Progenitor cell of endocrine pancreas (in vitro differentiated cells): ENCODE measurements around the gene ITFG2. TPM values are rescaled to one million over a fixed set of nuclear protein-coding genes. Genes with fewer than 3 reads are reported as not detected.

Experiments
- DNase-seq: peaks from one replicate; pipeline ENCODE4 v3.0.0; 2021; ENCODE audit warnings: low spot score; ENCODE audit not compliant: unreplicated experiment
- H3K27ac Mint-ChIP-seq: 2 replicates; pipeline ENCODE4 v1.8.0; 2021; ENCODE audit warnings: mild to moderate bottlenecking, moderate library complexity, mixed read lengths
- H3K27me3 Mint-ChIP-seq: 2 replicates; pipeline ENCODE4 v1.8.0; 2021; ENCODE audit warnings: mixed read lengths
- H3K36me3 Mint-ChIP-seq: 2 replicates; pipeline ENCODE4 v1.8.0; 2022; ENCODE audit warnings: mixed read lengths; ENCODE audit not compliant: insufficient read depth
- H3K4me1 Mint-ChIP-seq: 2 replicates; pipeline ENCODE4 v1.8.0; 2021; ENCODE audit warnings: low read depth, mixed read lengths
- H3K4me3 Mint-ChIP-seq: 2 replicates; pipeline ENCODE4 v1.8.0; 2021; ENCODE audit warnings: low read depth, mild to moderate bottlenecking, moderate library complexity, mixed read lengths
- H3K9me3 Mint-ChIP-seq: 2 replicates; pipeline ENCODE4 v1.8.0; 2021; ENCODE audit warnings: low read depth, mixed read lengths
- total RNA-seq: library from RNA; stranded (reverse); gene quantifications from 2 replicates; pipeline ENCODE4 v1.2.1, GENCODE V29; 2021
- TF ChIP-seq, protein P1 (sequence below): fragments of 200-600 bp; sonication (generic); IDR thresholded peaks from one replicate; pipeline ENCODE4 v1.5.0; 2021; ENCODE audit warnings: antibody characterized with exemption, mild to moderate bottlenecking; ENCODE audit not compliant: unreplicated experiment

The ITFG2 gene
- total RNA-seq, 1 donor from 2014 or later: 85.3 TPM

GRCh38 chr12:2833327-2833726 lies 20.9 kb downstream of the ITFG2 start:
- no peak overlapping the region for H3K27ac Mint-ChIP-seq
- peaks cover 3% of the 10 kb centered on the region for H3K4me1 Mint-ChIP-seq
- TF ChIP-seq, protein P1, sequence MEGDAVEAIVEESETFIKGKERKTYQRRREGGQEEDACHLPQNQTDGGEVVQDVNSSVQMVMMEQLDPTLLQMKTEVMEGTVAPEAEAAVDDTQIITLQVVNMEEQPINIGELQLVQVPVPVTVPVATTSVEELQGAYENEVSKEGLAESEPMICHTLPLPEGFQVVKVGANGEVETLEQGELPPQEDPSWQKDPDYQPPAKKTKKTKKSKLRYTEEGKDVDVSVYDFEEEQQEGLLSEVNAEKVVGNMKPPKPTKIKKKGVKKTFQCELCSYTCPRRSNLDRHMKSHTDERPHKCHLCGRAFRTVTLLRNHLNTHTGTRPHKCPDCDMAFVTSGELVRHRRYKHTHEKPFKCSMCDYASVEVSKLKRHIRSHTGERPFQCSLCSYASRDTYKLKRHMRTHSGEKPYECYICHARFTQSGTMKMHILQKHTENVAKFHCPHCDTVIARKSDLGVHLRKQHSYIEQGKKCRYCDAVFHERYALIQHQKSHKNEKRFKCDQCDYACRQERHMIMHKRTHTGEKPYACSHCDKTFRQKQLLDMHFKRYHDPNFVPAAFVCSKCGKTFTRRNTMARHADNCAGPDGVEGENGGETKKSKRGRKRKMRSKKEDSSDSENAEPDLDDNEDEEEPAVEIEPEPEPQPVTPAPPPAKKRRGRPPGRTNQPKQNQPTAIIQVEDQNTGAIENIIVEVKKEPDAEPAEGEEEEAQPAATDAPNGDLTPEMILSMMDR: no peak
- H3K9me3 Mint-ChIP-seq: no peaks in the 10 kb centered on the region
- no peak for DNase-seq
- H3K36me3 Mint-ChIP-seq: peaks cover 19% of the 10 kb centered on the region
- peaks cover 13% of the 10 kb centered on the region for H3K27me3 Mint-ChIP-seq
- no peak overlapping the region for H3K4me3 Mint-ChIP-seq

DNA sequence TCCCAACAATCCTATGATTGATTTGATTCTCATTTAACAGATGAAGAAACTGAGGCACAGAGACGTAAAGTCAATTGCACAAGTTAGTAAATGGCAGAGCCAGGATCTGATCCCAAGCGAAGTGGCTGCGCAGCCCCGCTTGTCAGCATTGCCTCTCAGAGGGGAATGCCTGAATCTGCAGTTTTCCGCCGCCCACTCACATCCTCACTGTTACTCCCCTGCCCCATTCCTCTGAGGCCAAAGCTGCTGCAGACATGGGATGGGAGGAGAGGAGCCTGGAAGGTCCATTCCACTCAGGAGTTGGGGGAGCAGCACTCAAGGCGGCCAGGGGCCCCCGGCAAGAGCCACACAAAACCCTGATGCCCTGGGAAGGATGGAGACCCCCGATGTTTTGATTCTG lies 21.3 kb downstream of the ITFG2 start:
- Mint-ChIP-seq H3K27ac (no peak overlapping the region), H3K9me3 (no peaks in the 10 kb centered on the region), H3K4me1 (peaks cover 3% of the 10 kb centered on the region), H3K4me3 (no peak overlapping the region), H3K36me3 (peaks cover 18% of the 10 kb centered on the region), H3K27me3 (peaks cover 13% of the 10 kb centered on the region)
- TF ChIP-seq, protein P1: no peak
- no peak for DNase-seq

DNA sequence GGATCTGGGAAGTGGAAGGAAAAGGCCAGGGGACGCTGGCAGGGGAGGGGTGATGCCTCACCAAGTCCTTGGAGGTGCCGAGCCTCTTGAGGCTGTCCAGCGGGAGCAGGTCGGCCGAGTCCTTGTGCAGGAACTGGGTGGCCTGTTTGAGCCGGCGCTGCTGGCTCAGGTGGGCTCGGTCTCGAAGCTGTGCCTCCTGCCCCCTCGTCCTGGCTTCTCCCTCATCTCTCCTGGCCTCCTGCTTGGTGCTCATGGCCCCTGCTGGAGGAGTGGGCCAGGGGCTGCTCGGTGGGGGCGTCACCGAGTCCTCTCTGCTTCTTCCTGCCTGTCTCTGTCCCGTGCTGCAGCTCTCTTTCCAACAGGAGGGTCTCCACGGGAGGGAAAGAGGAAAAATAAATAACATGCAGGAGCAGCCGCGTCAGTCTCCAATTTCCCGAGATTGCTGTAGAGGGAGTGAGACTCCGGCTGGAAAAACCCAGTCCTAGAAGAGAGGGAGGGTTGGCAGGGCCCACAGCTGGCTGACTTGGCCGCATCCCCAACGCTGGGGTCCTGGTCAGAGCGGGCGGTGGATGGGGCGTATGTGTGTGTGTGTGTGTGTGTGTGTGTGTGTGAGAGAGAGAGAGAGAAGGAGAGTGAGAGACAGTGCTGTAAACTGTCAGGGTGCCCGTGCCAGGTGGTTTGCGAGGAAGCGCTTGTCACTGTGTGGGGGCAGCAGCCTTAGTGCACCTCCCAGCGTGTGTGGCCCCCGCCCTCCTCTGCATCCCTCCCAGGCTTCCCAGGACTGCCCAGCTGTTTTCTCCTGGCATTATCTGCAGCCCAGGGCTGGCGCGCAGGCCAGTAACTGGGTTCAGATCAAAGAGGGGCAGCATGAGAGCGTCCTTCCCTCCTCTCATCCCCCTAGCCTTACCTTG lies 22.4 kb downstream of the ITFG2 start, which contains the start of gene NRIP2:
Gene NRIP2, minus strand, starts transcription at position 455 of the 911 bp plus-strand sequence. Its CDS starts 52 bp downstream, at position 403.
- H3K27ac Mint-ChIP-seq: peak within 1 kb of the TSS; percentile 77
- H3K4me3 Mint-ChIP-seq: no peak within 1 kb of the TSS
- no peaks in the 10 kb centered on the region for H3K9me3 Mint-ChIP-seq
- DNase-seq: no peak
- TF ChIP-seq, protein P1: no peak
- H3K36me3 Mint-ChIP-seq: peaks cover 22% of the 10 kb centered on the region
- H3K27me3 Mint-ChIP-seq: peaks cover 13% of the 10 kb centered on the region
- H3K4me1 Mint-ChIP-seq: peaks cover 3% of the 10 kb centered on the region

DNA sequence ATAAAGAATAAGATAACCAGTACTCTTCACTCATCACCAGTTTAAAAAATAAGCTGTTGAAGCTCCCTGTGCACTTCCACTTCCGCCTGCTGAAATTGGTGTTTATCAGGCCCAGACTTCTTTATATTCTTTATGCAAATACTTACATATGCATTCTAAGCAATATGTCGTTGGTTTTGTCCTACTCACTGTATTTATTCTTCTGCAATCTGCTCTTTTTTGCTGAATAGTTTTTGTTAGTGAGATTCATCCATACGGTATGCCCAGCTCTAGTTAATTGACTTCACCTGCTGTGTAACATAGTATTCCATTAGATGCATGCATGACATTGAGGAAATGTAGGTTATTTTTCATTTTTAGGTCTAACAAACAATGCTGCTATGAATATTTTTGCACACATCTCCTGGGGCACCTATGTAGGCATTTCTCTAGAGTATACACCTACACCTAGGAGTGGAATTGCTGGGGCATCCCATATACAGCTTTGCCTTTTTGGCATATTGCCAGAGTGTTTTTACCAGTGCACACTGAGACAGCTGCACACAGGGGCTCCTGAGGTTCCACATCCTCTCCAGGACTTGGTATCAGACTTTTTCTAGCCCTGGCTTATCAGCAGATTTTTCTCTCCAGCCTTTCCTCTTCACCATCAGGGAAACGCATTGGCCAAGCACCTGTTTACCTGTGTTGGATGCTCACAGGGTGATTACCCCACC lies 23.4 kb downstream of the ITFG2 start:
- Mint-ChIP-seq H3K27me3 (peaks cover 13% of the 10 kb centered on the region), H3K4me3 (no peak overlapping the region), H3K9me3 (no peaks in the 10 kb centered on the region), H3K4me1 (peaks cover 3% of the 10 kb centered on the region), H3K36me3 (peaks cover 21% of the 10 kb centered on the region), H3K27ac (peak overlapping the region; percentile 77)
- DNase-seq: no peak
- TF ChIP-seq, protein P1: no peak

GRCh38 chr12:2836574-2836973 lies 24.1 kb downstream of the ITFG2 start:
- TF ChIP-seq, protein P1: no peak
- Mint-ChIP-seq H3K36me3 (peaks cover 18% of the 10 kb centered on the region), H3K4me3 (no peak overlapping the region), H3K27ac (no peak overlapping the region), H3K4me1 (peaks cover 3% of the 10 kb centered on the region), H3K9me3 (no peaks in the 10 kb centered on the region), H3K27me3 (peaks cover 13% of the 10 kb centered on the region)
- no peak for DNase-seq
